A673 (cell line): ENCODE measurements around the gene MICAL3. TPM values are rescaled to one million over a fixed set of nuclear protein-coding genes. Genes with fewer than 3 reads are reported as not detected.

Experiments used
- BruUV-seq: library from RNA; stranded (reverse); fragments of 400-500 nt; replicated peaks from 2 replicates; lab custom pipeline; 2021; lab: Mats Ljungman, UMichigan
- CTCF ChIA-PET: fragments of 300-600 bp; sonication (Branson Sonifier 250); formaldehyde crosslinking; loops from one replicate; lab custom pipeline; 2022; ENCODE audit warnings: antibody characterized with exemption; lab: Charles Lee
- POLR2A ChIA-PET: fragments of 300-600 bp; sonication (Branson Sonifier 250); formaldehyde crosslinking; loops from one replicate; lab custom pipeline; 2022; ENCODE audit warnings: antibody characterized with exemption; ENCODE audit not compliant: low non-redundant PET; lab: Charles Lee
- DNase-seq: peaks from one replicate; pipeline ENCODE4 v3.0.0-alpha.2; 2015; ENCODE audit warnings: low spot score
- H3K27ac ChIP-seq: fragments of 200-600 bp; sonication (generic); 2 replicates; pipeline ENCODE4 v1.5.1; 2016; ENCODE audit warnings: mixed run types, low read depth, mild to moderate bottlenecking, mixed read lengths, antibody characterized with exemption, low read length; ENCODE audit not compliant: poor library complexity, severe bottlenecking
- H3K27me3 ChIP-seq: fragments of 200-600 bp; sonication (generic); replicated peaks from 2 replicates; pipeline ENCODE4 v1.6.1; 2017; ENCODE audit warnings: mixed run types, low read depth, mild to moderate bottlenecking, mixed read lengths, antibody characterized with exemption, low read length; ENCODE audit not compliant: insufficient read depth, poor library complexity
- H3K36me3 ChIP-seq: fragments of 200-600 bp; sonication (generic); 2 replicates; pipeline ENCODE4 v1.6.1; 2016; ENCODE audit warnings: mixed run types, mild to moderate bottlenecking, mixed read lengths, antibody characterized with exemption, low read length; ENCODE audit not compliant: insufficient read depth, poor library complexity, severe bottlenecking
- H3K4me1 ChIP-seq: fragments of 200-600 bp; sonication (generic); 2 replicates; pipeline ENCODE4 v1.6.1; 2017; ENCODE audit warnings: mixed run types, mild to moderate bottlenecking, mixed read lengths, antibody characterized with exemption, low read length; ENCODE audit not compliant: insufficient read depth, poor library complexity, severe bottlenecking
- H3K4me3 ChIP-seq: fragments of 200-600 bp; sonication (generic); 2 replicates; pipeline ENCODE4 v1.5.1; 2016; ENCODE audit warnings: low read depth, mixed run types, mild to moderate bottlenecking, mixed read lengths, low read length; ENCODE audit not compliant: poor library complexity, severe bottlenecking
- H3K9me3 ChIP-seq: fragments of 200-600 bp; sonication (generic); 2 replicates; pipeline ENCODE4 v1.6.1; 2016; ENCODE audit warnings: mixed run types, low read depth, mild to moderate bottlenecking, mixed read lengths, antibody characterized with exemption, low read length; ENCODE audit not compliant: poor library complexity, severe bottlenecking
- EZH2 ChIP-seq: fragments of 200-600 bp; sonication (generic); IDR thresholded peaks from 2 replicates; pipeline ENCODE4 v1.6.1; 2017; ENCODE audit warnings: borderline replicate concordance, low read depth, mild to moderate bottlenecking, mixed read lengths, antibody characterized with exemption, low read length; ENCODE audit not compliant: poor library complexity, severe bottlenecking
- intact Hi-C: fragments of 100-400 bp; cut with micrococcal nuclease; formaldehyde crosslinking; loops from one replicate; pipeline ENCODE4 v1.10.0; 2022; ENCODE audit not compliant: unreplicated experiment
- total RNA-seq: library from RNA; stranded (reverse); gene quantifications from 2 replicates; pipeline ENCODE4 v1.2.3, GENCODE V29; 2021
- TF ChIP-seq, protein P1 (sequence below): fragments of 300-800, 200-600 bp; sonication (generic); conservative IDR thresholded peaks from 2 replicates; pipeline ENCODE4 v1.5.1; 2017; ENCODE audit warnings: low read depth, mild to moderate bottlenecking, antibody characterized with exemption, low read length, moderate library complexity, mixed read lengths

Gene MICAL3
- total RNA-seq, 1 experiment from 2014 or later = 63.6 TPM

DNA sequence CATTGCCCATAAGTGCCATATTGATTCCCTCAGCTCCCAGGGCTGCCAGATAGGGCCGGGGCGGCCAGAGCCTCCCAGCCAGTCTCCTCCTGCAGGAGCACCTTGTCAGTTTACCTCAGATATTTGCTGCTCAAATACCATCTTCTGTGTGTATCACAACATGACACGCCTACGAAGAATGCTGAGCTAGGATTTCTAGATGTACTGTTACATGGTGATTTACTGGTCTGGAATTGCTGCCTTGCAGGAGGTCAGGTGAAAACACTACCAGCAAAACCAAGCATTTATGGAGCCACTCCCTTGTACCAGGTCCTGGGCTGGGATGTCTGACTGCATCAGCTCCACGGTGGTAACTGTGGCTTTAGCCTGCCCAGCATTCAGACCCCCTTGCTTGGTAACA lies 11.8 kb downstream of the MICAL3 start:
- TF ChIP-seq, protein P1, sequence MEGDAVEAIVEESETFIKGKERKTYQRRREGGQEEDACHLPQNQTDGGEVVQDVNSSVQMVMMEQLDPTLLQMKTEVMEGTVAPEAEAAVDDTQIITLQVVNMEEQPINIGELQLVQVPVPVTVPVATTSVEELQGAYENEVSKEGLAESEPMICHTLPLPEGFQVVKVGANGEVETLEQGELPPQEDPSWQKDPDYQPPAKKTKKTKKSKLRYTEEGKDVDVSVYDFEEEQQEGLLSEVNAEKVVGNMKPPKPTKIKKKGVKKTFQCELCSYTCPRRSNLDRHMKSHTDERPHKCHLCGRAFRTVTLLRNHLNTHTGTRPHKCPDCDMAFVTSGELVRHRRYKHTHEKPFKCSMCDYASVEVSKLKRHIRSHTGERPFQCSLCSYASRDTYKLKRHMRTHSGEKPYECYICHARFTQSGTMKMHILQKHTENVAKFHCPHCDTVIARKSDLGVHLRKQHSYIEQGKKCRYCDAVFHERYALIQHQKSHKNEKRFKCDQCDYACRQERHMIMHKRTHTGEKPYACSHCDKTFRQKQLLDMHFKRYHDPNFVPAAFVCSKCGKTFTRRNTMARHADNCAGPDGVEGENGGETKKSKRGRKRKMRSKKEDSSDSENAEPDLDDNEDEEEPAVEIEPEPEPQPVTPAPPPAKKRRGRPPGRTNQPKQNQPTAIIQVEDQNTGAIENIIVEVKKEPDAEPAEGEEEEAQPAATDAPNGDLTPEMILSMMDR = no peak
- TF ChIP-seq EZH2 = no peak
- Histone ChIP-seq H3K4me1 (no peaks in the 10 kb centered on the region), H3K9me3 (no peaks in the 10 kb centered on the region), H3K4me3 (no peak overlapping the region), H3K27ac (no peak overlapping the region), H3K36me3 (no peaks in the 10 kb centered on the region), H3K27me3 (no peaks in the 10 kb centered on the region)
- no TSS peak for BruUV-seq
- CTCF ChIA-PET = no interaction called here
- no peak for DNase-seq
- POLR2A ChIA-PET = no interaction called here
- intact Hi-C loops = no loop called here

DNA sequence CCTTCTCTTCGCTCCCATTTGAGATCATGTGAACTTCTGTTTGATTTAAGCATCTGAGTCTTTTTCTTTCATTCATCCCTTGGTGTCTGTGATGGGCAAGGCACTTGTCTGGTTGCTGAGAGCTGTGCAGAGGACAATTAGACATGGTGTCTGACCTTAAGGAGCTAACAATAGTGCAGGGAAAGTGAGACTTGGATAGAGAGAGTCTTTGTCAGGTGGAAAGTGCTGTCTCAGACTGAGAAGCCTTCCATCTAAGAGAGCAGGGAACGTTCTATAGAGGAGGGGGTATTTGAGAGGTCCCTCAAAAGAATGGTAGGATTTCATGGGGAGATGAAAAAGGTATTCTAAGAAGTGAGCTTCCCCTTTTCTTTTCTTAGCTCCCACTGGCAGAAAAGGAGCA lies 14.1 kb downstream of the MICAL3 start:
- POLR2A ChIA-PET = no interaction called here
- CTCF ChIA-PET = no interaction called here
- BruUV-seq = no TSS peak

DNA sequence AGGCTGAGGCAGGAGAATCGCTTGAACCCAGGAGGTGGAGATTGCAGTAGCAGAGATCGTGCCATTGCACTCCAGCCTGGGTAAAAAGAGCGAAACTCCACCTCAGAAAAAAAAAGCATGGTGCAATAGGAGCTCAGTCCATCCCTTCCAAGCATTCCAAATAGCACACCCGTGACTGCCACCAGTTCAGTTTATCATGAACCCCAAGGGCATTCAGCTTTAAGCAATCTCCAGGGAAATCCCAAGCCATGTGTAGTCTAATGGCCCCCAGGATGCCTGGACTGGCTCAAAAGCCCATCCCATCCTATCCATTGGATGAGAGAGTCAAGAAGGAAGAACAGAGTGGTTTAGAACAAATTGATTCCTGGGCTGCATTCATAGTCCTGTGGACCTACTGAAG lies 16.2 kb downstream of the MICAL3 start:
- no peak for TF ChIP-seq EZH2
- TF ChIP-seq, protein P1 = no peak
- ChIA-PET CTCF (no interaction called here), POLR2A (no interaction called here)
- H3K27ac ChIP-seq = no peak overlapping the region
- H3K27me3 ChIP-seq = no peaks in the 10 kb centered on the region
- intact Hi-C loops = no loop called here
- BruUV-seq = no TSS peak
- DNase-seq = no peak
- no peaks in the 10 kb centered on the region for H3K4me1 ChIP-seq
- H3K9me3 ChIP-seq = no peaks in the 10 kb centered on the region
- no peaks in the 10 kb centered on the region for H3K36me3 ChIP-seq
- H3K4me3 ChIP-seq = no peak overlapping the region

More for the DNA sequence above, 14.1 kb downstream of the MICAL3 start:
- no peaks in the 10 kb centered on the region for H3K4me1 ChIP-seq
- DNase-seq = no peak
- TF ChIP-seq EZH2 = no peak
- TF ChIP-seq, protein P1 = no peak
- H3K27ac ChIP-seq = no peak overlapping the region
- H3K36me3 ChIP-seq = no peaks in the 10 kb centered on the region
- intact Hi-C loops = no loop called here
- no peaks in the 10 kb centered on the region for H3K27me3 ChIP-seq
- no peak overlapping the region for H3K4me3 ChIP-seq
- no peaks in the 10 kb centered on the region for H3K9me3 ChIP-seq
